MM.1S (cell line): ENCODE measurements around the gene SDR42E2.

Source experiments
- CTCF ChIP-seq: fragments of 300-600 bp; sonication (generic); IDR thresholded peaks from 2 replicates; pipeline ENCODE4 v1.5.1; 2016; ENCODE audit warnings: antibody characterized with exemption, low read length, mixed read lengths
- EZH2 ChIP-seq: fragments of 300-600 bp; sonication (generic); optimal IDR thresholded peaks from 2 replicates; pipeline ENCODE3; 2017; ENCODE audit warnings: low read depth, mild to moderate bottlenecking, antibody characterized with exemption, low read length, mixed read lengths
- EZH2phosphoT487 ChIP-seq: fragments of 300-600 bp; sonication (generic); IDR thresholded peaks from 2 replicates; pipeline ENCODE4 v1.6.1; 2018; ENCODE audit warnings: antibody characterized with exemption, low read length

- TF ChIP-seq CTCF (no peak), EZH2 (no peak), EZH2phosphoT487 (no peak)
These were observed 45.5 kb downstream of the SDR42E2 start for GRCh38 chr16:22207715-22208360.
